NK-92 treated with Interleukin-12 subunit alpha and Interleukin-12 subunit beta, amount 100 ng/mL, for 24 hours (cell line): Measurements from ENCODE around the gene EFL1.

Experiments used
- DNase-seq: peaks from one replicate; lab custom pipeline; 2025; lab: John Stamatoyannopoulos, UW

The EFL1 gene

GRCh38 chr15:82081914-82082762 is 180.4 kb downstream of the EFL1 start:
- DNase-seq: peak; percentile 8

GRCh38 chr15:82080774-82081173 is 181.8 kb downstream of the EFL1 start:
- no peak for DNase-seq
